Keratinocyte (primary cell): ENCODE measurements around the gene CPNE9.

Experiments
- CTCF ChIP-seq, 3 experiments: IDR thresholded peaks in 1 of 3; conservative IDR thresholded peaks in 1 of 3; optimal IDR thresholded peaks in 1 of 3; 2 replicates in 2 of 3; 3 replicates in 1 of 3; pipeline versions ENCODE3 to v1.5.1; 2011; ENCODE audit warnings: low read length in 3 of 3, mild to moderate bottlenecking in 3 of 3, moderate library complexity in 2 of 3, control low read depth in 1 of 3, inconsistent platforms in 1 of 3; ENCODE audit not compliant: insufficient read depth in 2 of 3; ENCODE audit errors: extremely low read depth in 1 of 3
- EZH2 ChIP-seq: IDR thresholded peaks from one replicate; pipeline ENCODE4 v1.6.1; 2012; ENCODE audit warnings: inconsistent platforms, mild to moderate bottlenecking, low read length, moderate library complexity

DNA sequence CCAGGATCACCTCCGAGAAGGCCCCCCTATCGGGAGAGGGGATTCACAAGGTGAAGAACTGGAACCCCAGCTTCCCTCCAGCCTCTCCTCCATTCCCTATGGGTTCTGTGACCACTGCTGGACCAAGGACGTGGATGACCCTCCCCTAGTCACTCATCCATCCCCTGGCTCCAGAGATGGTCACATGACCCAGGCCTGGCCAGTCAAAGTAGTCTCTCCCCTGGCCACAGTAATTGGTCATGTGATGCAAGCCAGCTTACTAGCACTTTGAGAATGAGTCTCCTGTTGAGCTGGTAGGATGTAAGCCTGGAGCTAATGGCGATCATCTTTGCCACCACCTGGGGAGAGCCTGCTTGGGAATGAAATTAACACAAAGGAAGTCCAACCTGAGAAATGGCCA is 62.2 kb downstream of the CPNE9 start:
- TF ChIP-seq CTCF (optimal IDR thresholded peaks at IDR 0.05 in 1 of 3, IDR thresholded peaks at IDR 0.05 in 1 of 3, conservative IDR thresholded peaks at IDR 0.05 in 1 of 3; ENCODE audit: extremely low read depth in 1 of 3, insufficient read depth in 2 of 3, low read length in 3 of 3) = no peak
- no peak for TF ChIP-seq EZH2
